Measurements from ENCODE around the gene STK11IP.

STK11IP gene

GRCh38 chr2:219605607-219605954 lies 7.9 kb downstream of the STK11IP start:
- CTCF ChIA-PET: interaction anchor here (1.6 kb wide), 1 partner anchor 46 kb away, joined by 4 read pairs; no protein-coding TSS in a partner anchor
- POLR2A ChIA-PET: interaction anchor here (0.6 to 1.0 kb wide), 2 partner anchors 10 to 1944 kb away, joined by 3 read pairs; no protein-coding TSS in a partner anchor
- DNase-seq (ENCODE audit: extremely low spot score): no peak
- TF ChIP-seq ELF4 (IDR thresholded peaks at IDR 0.05) (no peak), SP1 (IDR thresholded peaks at IDR 0.05) (no peak)

GRCh38 chr2:219607931-219608330 lies 10.3 kb downstream of the STK11IP start:
- CTCF ChIA-PET: no interaction called here
- DNase-seq (ENCODE audit: extremely low spot score): no peak
- TF ChIP-seq PKNOX1 (IDR thresholded peaks at IDR 0.05): no peak
- no peak for TF ChIP-seq TARDBP (IDR thresholded peaks at IDR 0.05)
- TF ChIP-seq L3MBTL2 (conservative IDR thresholded peaks at IDR 0.05): no peak
- TF ChIP-seq HDGF (IDR thresholded peaks at IDR 0.05; ENCODE audit: borderline replicate concordance): no peak
- no peak for TF ChIP-seq NFRKB (IDR thresholded peaks at IDR 0.05)
- no peak for TF ChIP-seq ZNF384 (IDR thresholded peaks at IDR 0.05)
- no peak for TF ChIP-seq FOXA1 (IDR thresholded peaks at IDR 0.05)
- TF ChIP-seq FOXM1 (IDR thresholded peaks at IDR 0.05; ENCODE audit: borderline replicate concordance): no peak
- no peak for TF ChIP-seq ELF4 (IDR thresholded peaks at IDR 0.05)
- no peak for TF ChIP-seq SUZ12 (IDR thresholded peaks at IDR 0.05)
- no peak for TF ChIP-seq SP1 (IDR thresholded peaks at IDR 0.05)
- TF ChIP-seq ARNT (IDR thresholded peaks at IDR 0.05): no peak
- TF ChIP-seq FOXK2 (IDR thresholded peaks at IDR 0.05): no peak
- no peak for TF ChIP-seq BHLHE40 (IDR thresholded peaks at IDR 0.05; ENCODE audit: borderline replicate concordance)
- no peak for TF ChIP-seq CTBP1 (IDR thresholded peaks at IDR 0.05; ENCODE audit: borderline replicate concordance)
- no peak for TF ChIP-seq LEF1 (IDR thresholded peaks at IDR 0.05; ENCODE audit: borderline replicate concordance)
- POLR2A ChIA-PET: no interaction called here

- POLR2A ChIA-PET: no interaction called here
- no peak for TF ChIP-seq LEF1 (IDR thresholded peaks at IDR 0.05; ENCODE audit: borderline replicate concordance)
- TF ChIP-seq TARDBP (IDR thresholded peaks at IDR 0.05): no peak
- no peak for TF ChIP-seq NFRKB (IDR thresholded peaks at IDR 0.05)
- no peak for TF ChIP-seq FOXM1 (IDR thresholded peaks at IDR 0.05; ENCODE audit: borderline replicate concordance)
- no peak for TF ChIP-seq SUZ12 (IDR thresholded peaks at IDR 0.05)
- TF ChIP-seq HDGF (IDR thresholded peaks at IDR 0.05; ENCODE audit: borderline replicate concordance): no peak
- no peak for TF ChIP-seq CTBP1 (IDR thresholded peaks at IDR 0.05; ENCODE audit: borderline replicate concordance)
- no peak for DNase-seq (ENCODE audit: extremely low spot score)
- CTCF ChIA-PET: no interaction called here
Measured at GRCh38 chr2:219608399-219608964, 10.8 kb downstream of the STK11IP start.

GRCh38 chr2:219609149-219609750 lies 11.6 kb downstream of the STK11IP start:
- no peak for DNase-seq (ENCODE audit: extremely low spot score)
- POLR2A ChIA-PET: interaction anchor here (0.7 kb wide), 1 partner anchor 12 kb away, joined by 4 read pairs; no protein-coding TSS in a partner anchor
- TF ChIP-seq BHLHE40 (IDR thresholded peaks at IDR 0.05; ENCODE audit: borderline replicate concordance) (no peak), TARDBP (IDR thresholded peaks at IDR 0.05) (no peak), SP1 (IDR thresholded peaks at IDR 0.05) (no peak), FOXK2 (IDR thresholded peaks at IDR 0.05) (no peak), CTBP1 (IDR thresholded peaks at IDR 0.05; ENCODE audit: borderline replicate concordance) (no peak), FOXA1 (IDR thresholded peaks at IDR 0.05) (no peak), ELF4 (IDR thresholded peaks at IDR 0.05) (no peak), PKNOX1 (IDR thresholded peaks at IDR 0.05) (no peak), HDGF (IDR thresholded peaks at IDR 0.05; ENCODE audit: borderline replicate concordance) (no peak), ZNF384 (IDR thresholded peaks at IDR 0.05) (no peak), ARNT (IDR thresholded peaks at IDR 0.05) (no peak), LEF1 (IDR thresholded peaks at IDR 0.05; ENCODE audit: borderline replicate concordance) (no peak), L3MBTL2 (conservative IDR thresholded peaks at IDR 0.05) (no peak), NFRKB (IDR thresholded peaks at IDR 0.05) (no peak), SUZ12 (IDR thresholded peaks at IDR 0.05) (no peak), FOXM1 (IDR thresholded peaks at IDR 0.05; ENCODE audit: borderline replicate concordance) (no peak)
- CTCF ChIA-PET: no interaction called here

- no peak for DNase-seq (ENCODE audit: extremely low spot score)
- ChIA-PET POLR2A (interaction anchor here (0.9 kb wide), 1 partner anchor 14 kb away, joined by 4 read pairs; the partner anchor contains the start of gene STK11IP), CTCF (no interaction called here)
- TF ChIP-seq NFRKB (IDR thresholded peaks at IDR 0.05): no peak
- TF ChIP-seq PKNOX1 (IDR thresholded peaks at IDR 0.05): no peak
- TF ChIP-seq TARDBP (IDR thresholded peaks at IDR 0.05): no peak
- no peak for TF ChIP-seq FOXM1 (IDR thresholded peaks at IDR 0.05; ENCODE audit: borderline replicate concordance)
- TF ChIP-seq HDGF (IDR thresholded peaks at IDR 0.05; ENCODE audit: borderline replicate concordance): no peak
- no peak for TF ChIP-seq ARNT (IDR thresholded peaks at IDR 0.05)
- no peak for TF ChIP-seq L3MBTL2 (conservative IDR thresholded peaks at IDR 0.05)
- TF ChIP-seq BHLHE40 (IDR thresholded peaks at IDR 0.05; ENCODE audit: borderline replicate concordance): no peak
- no peak for TF ChIP-seq LEF1 (IDR thresholded peaks at IDR 0.05; ENCODE audit: borderline replicate concordance)
- no peak for TF ChIP-seq CTBP1 (IDR thresholded peaks at IDR 0.05; ENCODE audit: borderline replicate concordance)
- no peak for TF ChIP-seq FOXA1 (IDR thresholded peaks at IDR 0.05)
- no peak for TF ChIP-seq SUZ12 (IDR thresholded peaks at IDR 0.05)
- TF ChIP-seq SP1 (IDR thresholded peaks at IDR 0.05): no peak
- TF ChIP-seq FOXK2 (IDR thresholded peaks at IDR 0.05): no peak
Measured at GRCh38 chr2:219611306-219611705, 13.6 kb downstream of the STK11IP start.
